Esophagus muscularis mucosa (tissue), 4 donors: ENCODE measurements around the gene KRTAP16-1. TPM values are rescaled to one million over a fixed set of nuclear protein-coding genes. Genes with fewer than 3 reads are reported as not detected.

ENCODE experiments used
- DNase-seq: peaks from one replicate; pipeline ENCODE4 v3.0.0-alpha.2; 2017; ENCODE audit errors: extremely low spot score
- H3K27ac ChIP-seq, 4 donors: fragments of 200-600 bp; sonication (generic); replicated peaks in 1 of 4; 1 replicate in 3 of 4; 2 replicates in 1 of 4; pipeline ENCODE4 v1.5.1; 2016 to 2019; ENCODE audit warnings: mild to moderate bottlenecking in 1 of 4
- H3K27me3 ChIP-seq, 4 donors: fragments of 200-600 bp; sonication (generic); one replicate each; pipeline versions ENCODE4 v1.5.1 to v1.6.0; 2016 to 2019
- H3K36me3 ChIP-seq, 4 donors: fragments of 200-600 bp; sonication (generic); one replicate each; pipeline ENCODE4 v1.5.1; 2016 to 2019
- H3K4me1 ChIP-seq, 4 donors: fragments of 200-600 bp; sonication (generic); one replicate each; pipeline ENCODE4 v1.5.1; 2016 to 2019
- H3K4me3 ChIP-seq, 4 donors: fragments of 200-600 bp; sonication (generic); 1 replicate in 2 of 4; 2 replicates in 2 of 4; pipeline ENCODE4 v1.5.1; 2016 to 2019; ENCODE audit warnings: mild to moderate bottlenecking in 4 of 4, moderate library complexity in 1 of 4
- H3K9me3 ChIP-seq, 4 donors: fragments of 200-600 bp; sonication (generic); 1 replicate in 3 of 4; 2 replicates in 1 of 4; pipeline ENCODE4 v1.5.1; 2016 to 2019
- CTCF ChIP-seq, 3 experiments: fragments of 200-600 bp in 2 of 3; fragments of 450-650 bp in 1 of 3; sonication (generic) in 2 of 3; IDR thresholded peaks; one replicate each; pipeline ENCODE4 v1.5.1; 2017 to 2019; ENCODE audit warnings: antibody characterized with exemption in 3 of 3, mild to moderate bottlenecking in 2 of 3, moderate library complexity in 1 of 3
- EP300 ChIP-seq: sonication (generic); formaldehyde crosslinking; IDR thresholded peaks from one replicate; pipeline ENCODE4 v1.6.1; 2017; ENCODE audit warnings: antibody characterized with exemption
- POLR2A ChIP-seq: fragments of 450-650 bp; IDR thresholded peaks from one replicate; pipeline ENCODE4 v1.6.1; 2017; ENCODE audit warnings: antibody characterized with exemption, moderate library complexity, mild to moderate bottlenecking, low read depth
- POLR2AphosphoS5 ChIP-seq, 2 donors: sonication (generic); formaldehyde crosslinking; IDR thresholded peaks; one replicate each; pipeline ENCODE4 v1.6.1; 2017; ENCODE audit warnings: antibody characterized with exemption in 2 of 2
- WGBS: methylation state at CpG from one replicate; pipeline ENCODE4 v1.1.5; 2018; 5-methylcytosine and 5-hydroxymethylcytosine counted together
- intact Hi-C: fragments of 100-400 bp; cut with DNase I; formaldehyde crosslinking; loops from one replicate; pipeline ENCODE4 v1.15.1; 2023
- total RNA-seq, 4 donors: library from RNA; depleted of rRNA; stranded (reverse); fragments of >200 nt; gene quantifications; one replicate each; pipeline versions ENCODE4 v1.1.0 to v1.2.1, GENCODE V29; 2016

Gene KRTAP16-1
- total RNA-seq, 4 donors from 2014 or later: not detected

GRCh38 chr17:41324180-41325075 is 15.3 kb upstream of the KRTAP16-1 start:
- no peak overlapping the region for H3K4me3 ChIP-seq
- H3K36me3 ChIP-seq: no peaks in the 10 kb centered on the region
- WGBS: 78% methylated on average over 14 of the region's 16 CpGs
- no peak overlapping the region for H3K27ac ChIP-seq
- no peaks in the 10 kb centered on the region for H3K4me1 ChIP-seq
- no peaks in the 10 kb centered on the region for H3K27me3 ChIP-seq
- intact Hi-C loops: loop anchor here (5.0 kb wide), 3 partner anchors 323 to 522 kb away; no protein-coding TSS in a partner anchor
- peaks cover 0 to 10% (median 4%) of the 10 kb centered on the region in 4 donors for H3K9me3 ChIP-seq
- peak in 1 of 3 experiments; percentile 6 for TF ChIP-seq CTCF (IDR thresholded peaks at IDR 0.05)
- TF ChIP-seq EP300: no peak
- no peak for DNase-seq

- Histone ChIP-seq H3K27me3 (no peaks in the 10 kb centered on the region), H3K4me3 (no peak overlapping the region), H3K27ac (no peak overlapping the region), H3K36me3 (no peaks in the 10 kb centered on the region), H3K9me3 (peaks cover 0 to 14% (median 5%) of the 10 kb centered on the region in 4 donors), H3K4me1 (no peaks in the 10 kb centered on the region)
- DNase-seq: no peak
- TF ChIP-seq EP300 (no peak), CTCF (IDR thresholded peaks at IDR 0.05) (no peak), POLR2AphosphoS5 (IDR thresholded peaks at IDR 0.05) (no peak), POLR2A (no peak)
- intact Hi-C loops: loop anchor here (5.0 kb wide), 3 partner anchors 324 to 521 kb away; no protein-coding TSS in a partner anchor
- 90% methylated on average over 10 of the region's 11 CpGs for WGBS
Measured at GRCh38 chr17:41322903-41323895, 14.1 kb upstream of the KRTAP16-1 start.

DNA sequence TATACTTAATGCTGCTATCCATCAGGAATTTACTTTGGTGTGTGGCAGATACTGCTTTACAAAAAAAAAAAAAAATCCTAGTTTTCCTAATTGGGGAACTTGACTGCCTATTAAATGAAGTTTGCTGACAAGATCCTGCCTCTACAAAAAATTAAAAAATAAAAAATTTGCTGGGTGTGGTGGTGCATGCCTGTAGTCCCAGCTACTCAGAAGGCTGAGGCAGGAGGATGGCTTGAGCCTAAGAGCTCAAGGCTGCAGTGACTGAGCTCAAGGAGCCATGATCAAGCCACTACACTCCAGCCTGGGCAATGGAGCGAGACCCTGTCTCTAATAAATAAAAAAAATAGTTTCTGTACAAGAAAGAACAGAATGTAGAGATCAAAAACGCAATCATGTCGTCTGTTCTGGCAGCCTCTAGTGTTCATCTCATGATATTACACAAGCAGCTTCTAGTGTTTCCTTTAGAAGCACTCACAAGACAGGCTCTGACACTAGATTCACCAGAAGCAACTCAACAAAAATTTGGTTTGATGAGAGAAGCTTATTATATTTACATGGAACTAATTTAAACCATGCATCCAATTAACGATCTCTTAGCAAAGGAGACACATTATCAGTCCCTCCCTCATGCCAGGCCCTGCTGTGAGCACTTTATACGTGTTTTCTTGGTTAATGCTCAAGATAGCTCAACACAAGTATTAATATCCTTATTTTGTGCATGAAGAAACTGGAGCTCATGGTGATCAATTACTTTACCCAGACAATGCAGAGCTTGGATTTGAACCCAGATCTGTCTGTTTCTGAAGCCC is 13.2 kb upstream of the KRTAP16-1 start:
- intact Hi-C loops: loop anchor here (5.0 kb wide), 3 partner anchors 325 to 520 kb away; no protein-coding TSS in a partner anchor
- Histone ChIP-seq H3K36me3 (no peaks in the 10 kb centered on the region), H3K9me3 (peaks cover 0 to 14% (median 5%) of the 10 kb centered on the region in 4 donors), H3K4me3 (no peak overlapping the region), H3K4me1 (no peaks in the 10 kb centered on the region), H3K27me3 (no peaks in the 10 kb centered on the region), H3K27ac (no peak overlapping the region)
- WGBS: 40% methylated on average over 5 of the region's 5 CpGs
- no peak for TF ChIP-seq POLR2AphosphoS5 (IDR thresholded peaks at IDR 0.05)
- no peak for TF ChIP-seq POLR2A
- TF ChIP-seq EP300: no peak
- peak; percentile 64 to 82 (median 68) for TF ChIP-seq CTCF (IDR thresholded peaks at IDR 0.05)
- DNase-seq: no peak

DNA sequence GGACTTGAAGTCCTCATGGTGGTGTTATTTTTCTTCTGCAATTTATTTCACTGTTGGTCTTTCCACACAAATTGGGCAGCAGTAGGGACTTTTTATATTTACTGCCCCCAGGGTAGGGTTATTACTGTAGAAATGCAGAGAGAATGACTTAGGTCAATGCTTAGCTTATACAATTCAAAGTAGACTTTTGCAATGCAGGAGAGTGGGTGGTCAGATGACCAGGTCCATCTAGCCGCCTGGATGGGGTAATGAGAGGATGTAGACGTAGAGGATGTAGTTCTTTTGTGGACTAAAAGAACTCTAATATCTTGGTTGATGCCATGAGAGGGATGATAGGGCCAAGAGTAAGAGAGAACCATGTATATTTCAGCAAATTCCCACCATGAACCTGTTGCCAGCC is 9.1 kb upstream of the KRTAP16-1 start:
- no peak for DNase-seq
- Histone ChIP-seq H3K4me1 (no peaks in the 10 kb centered on the region), H3K36me3 (no peaks in the 10 kb centered on the region), H3K4me3 (no peak overlapping the region), H3K27ac (no peak overlapping the region), H3K9me3 (peaks cover 0 to 14% (median 5%) of the 10 kb centered on the region in 4 donors), H3K27me3 (peaks cover 0 to 26% (median 0%) of the 10 kb centered on the region in 4 donors)
- TF ChIP-seq POLR2A (no peak), EP300 (no peak), POLR2AphosphoS5 (IDR thresholded peaks at IDR 0.05) (no peak), CTCF (IDR thresholded peaks at IDR 0.05) (no peak)
- WGBS: 61% methylated on average over 2 of the region's 2 CpGs
- intact Hi-C loops: no loop called here
